ENCODE results near the gene FAM186B.
"Not testable (repeated sequence)": the region's sequence is repeated elsewhere in the genome, so short reads cannot be mapped to it uniquely, and the experiment has no call there.

Gene FAM186B

GRCh38 chr12:49635036-49635435 is 29.6 kb upstream of the FAM186B start:
- no peak for DNase-seq

GRCh38 chr12:49633703-49634345 is 28.4 kb upstream of the FAM186B start:
- no peak for DNase-seq

DNA sequence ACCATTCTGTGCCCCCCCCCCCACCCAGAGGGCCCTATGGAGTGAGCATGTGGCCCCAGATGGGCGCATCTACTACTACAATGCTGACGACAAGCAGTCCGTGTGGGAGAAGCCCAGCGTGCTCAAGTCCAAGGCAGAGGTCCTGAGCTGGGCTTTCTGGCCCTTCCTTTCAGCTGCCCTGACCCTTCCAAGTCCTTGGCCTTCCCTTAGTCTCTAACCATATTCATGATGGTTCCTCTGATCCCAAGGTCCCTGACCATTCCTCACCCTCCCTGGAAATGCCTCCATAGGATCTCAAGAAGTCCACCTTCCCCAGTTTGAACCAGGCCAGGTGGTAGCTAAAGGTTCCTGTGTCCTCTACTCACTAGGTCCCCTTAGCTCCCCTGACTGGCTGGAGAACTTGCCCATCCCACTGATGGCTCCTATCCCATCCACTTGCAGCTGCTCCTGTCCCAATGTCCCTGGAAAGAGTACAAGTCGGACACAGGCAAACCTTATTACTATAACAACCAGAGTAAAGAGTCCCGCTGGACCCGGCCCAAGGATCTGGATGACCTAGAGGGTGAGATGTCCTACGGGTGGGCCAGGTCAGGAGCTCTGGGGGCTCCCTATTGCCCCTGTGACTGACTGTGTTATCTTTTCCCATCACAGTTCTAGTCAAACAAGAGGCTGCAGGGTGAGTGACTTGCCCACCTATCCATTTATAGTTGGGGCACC is 27.7 kb upstream of the FAM186B start:
- DNase-seq, result no peak

- no peak for DNase-seq
Measured at GRCh38 chr12:49632401-49632800, 27.0 kb upstream of the FAM186B start.

GRCh38 chr12:49631336-49631907 is 26.0 kb upstream of the FAM186B start:
- no peak for DNase-seq

- no peak for DNase-seq
Measured at GRCh38 chr12:49627752-49628360, 22.4 kb upstream of the FAM186B start.

- DNase-seq, result no peak
Measured at GRCh38 chr12:49626836-49627235, 21.4 kb upstream of the FAM186B start.

GRCh38 chr12:49626169-49626835 is 20.9 kb upstream of the FAM186B start:
- DNase-seq, result no peak

GRCh38 chr12:49624921-49625577 is 19.6 kb upstream of the FAM186B start:
- no peak for DNase-seq

GRCh38 chr12:49623142-49623904 is 17.9 kb upstream of the FAM186B start, which contains the start of gene PRPF40B:
Gene PRPF40B, plus strand, starts transcription at chr12:49623561. Its CDS starts 30 bp downstream, at chr12:49623591.
- no peak for DNase-seq

DNA sequence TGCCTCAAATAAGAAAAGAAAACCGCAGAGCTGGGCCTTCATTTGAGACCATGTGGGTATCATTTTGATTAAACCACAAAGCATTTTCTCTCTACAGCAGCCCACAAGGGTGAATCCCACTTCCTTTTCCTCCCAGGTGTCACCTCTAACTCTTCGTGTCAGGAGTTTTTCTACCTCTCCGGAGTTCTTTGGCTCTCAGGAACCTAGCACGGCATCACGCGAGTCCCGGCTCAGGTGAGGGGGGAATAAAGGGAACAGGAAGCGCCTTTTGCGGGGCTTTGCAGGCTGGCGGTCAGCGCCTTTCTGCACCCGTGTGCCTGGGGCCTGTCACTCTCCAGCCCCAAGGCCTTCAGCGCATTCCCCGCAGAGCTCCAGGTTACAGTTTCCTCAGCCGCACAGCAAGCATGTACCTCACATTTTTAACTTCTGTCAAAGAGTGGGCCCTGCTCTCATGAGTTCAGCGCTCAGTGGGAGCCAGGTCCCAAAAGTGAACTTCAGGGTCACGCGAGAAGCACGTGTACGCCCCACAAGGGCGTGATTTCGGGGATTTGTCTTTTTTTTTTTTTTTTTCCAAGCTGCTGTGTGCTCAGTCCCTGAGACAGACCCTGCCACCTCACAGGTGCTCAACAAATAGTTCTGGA is 17.2 kb upstream of the FAM186B start:
- no peak for DNase-seq

DNA sequence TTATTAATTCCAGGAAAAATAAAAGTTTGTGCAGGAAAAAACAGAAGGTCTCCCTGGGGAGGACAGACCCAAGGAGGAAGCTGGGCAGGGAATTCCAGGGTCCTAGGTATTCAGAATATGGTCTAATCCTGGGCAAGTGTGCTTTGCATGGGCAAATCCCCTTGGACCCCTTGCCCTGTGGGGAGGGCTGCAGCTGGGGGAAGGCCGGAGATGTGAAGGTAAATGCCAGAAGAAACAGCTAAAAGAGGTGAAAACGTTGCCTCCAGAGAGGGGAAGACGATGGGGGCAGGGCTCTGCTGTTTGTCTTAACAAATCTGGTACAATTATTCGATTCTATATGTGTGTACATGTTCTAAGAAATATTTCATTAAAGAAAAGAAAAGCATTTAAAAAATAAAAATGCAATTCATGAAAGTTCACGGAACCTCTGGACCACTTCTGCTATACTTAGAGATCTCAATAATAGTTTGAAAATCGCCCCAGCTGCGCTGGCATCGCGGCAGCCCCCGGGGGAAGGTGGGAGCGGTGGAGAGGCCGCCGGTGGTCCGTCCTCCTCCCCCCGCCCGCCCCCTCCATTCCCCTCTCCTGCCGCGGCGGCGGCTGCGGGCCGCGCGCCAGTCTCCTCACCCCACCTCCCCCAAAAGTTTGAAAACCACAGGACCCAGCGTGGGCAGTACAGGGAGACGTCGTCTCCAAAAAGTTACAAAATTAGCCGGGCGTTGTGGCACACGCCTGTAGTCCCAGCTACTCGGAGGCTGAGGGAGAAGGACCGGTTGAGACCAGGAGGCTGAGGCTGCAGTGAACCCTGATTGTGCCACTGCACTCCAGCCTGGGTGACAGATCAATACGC is 16.4 kb upstream of the FAM186B start:
- no peak for DNase-seq

DNA sequence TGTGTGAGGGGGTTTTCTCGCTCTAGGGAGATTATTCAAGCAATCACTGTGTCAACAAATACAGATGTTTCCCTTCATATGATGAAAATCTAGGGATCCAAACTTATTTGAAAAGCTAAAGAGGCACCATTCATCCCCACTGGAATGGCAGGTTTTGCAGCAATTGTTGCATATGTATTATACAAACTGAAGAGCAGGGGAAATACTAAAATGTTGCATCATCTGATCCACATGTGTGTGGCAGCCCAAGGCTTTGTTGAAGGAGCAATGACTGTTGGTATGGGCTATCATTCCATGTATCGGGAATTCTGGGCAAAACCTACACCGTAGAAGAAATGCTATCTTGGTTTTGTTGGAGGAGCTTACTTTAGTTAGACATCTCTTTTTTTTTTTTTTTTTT is 13.8 kb upstream of the FAM186B start:
- no peak for DNase-seq

DNA sequence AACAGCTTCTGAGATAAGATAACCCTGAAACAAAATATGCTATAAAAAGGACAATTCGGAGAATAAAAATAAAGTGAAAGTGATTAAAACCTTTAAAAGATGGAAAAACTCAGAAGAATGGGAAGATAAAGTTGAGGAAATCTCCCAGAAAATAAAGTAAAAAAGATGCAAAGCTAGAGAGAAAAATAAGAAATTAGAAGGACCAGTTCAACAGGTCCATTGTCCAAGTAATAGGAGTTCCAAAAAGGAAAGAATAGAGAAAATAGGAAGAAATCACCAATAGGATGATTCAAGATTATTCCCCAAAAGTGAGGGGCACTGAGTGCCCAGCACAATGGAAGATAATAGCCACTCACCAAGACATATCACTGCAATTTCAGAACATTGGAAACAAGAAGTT is 13.1 kb upstream of the FAM186B start:
- no peak for DNase-seq

- no peak for DNase-seq
Measured at GRCh38 chr12:49616533-49617219, 11.2 kb upstream of the FAM186B start.

GRCh38 chr12:49615725-49616124 is 10.3 kb upstream of the FAM186B start:
- DNase-seq, result no peak

DNA sequence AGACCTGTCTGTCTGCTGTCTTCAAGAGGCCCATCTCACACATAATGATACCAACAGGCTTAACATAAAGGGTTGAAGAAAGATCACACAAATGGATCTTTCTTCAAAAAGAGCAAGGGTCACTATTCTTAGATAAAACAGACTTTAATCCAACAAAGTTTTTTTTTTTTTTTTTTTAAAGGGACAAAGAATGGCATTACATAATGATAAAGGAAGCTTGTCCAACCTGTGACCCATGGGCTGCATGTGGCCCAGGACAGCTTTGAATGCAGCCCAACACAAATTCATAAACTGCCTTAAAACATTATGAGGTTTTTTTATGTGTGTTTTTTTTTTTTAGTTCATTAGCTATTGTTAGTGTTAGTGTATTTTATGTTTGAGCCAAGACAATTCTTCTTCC is 6.8 kb upstream of the FAM186B start:
- no peak for DNase-seq

GRCh38 chr12:49610785-49611184 is 5.3 kb upstream of the FAM186B start:
- not testable (repeated sequence) for DNase-seq

GRCh38 chr12:49609875-49610154 is 4.4 kb upstream of the FAM186B start:
- no peak for DNase-seq

All from NCI-H2081 treated with DMSO at 0.1 percent for 48 hours (cell line).